ENCODE data around the gene ARL4A. TPM values are rescaled to one million over a fixed set of nuclear protein-coding genes. Genes with fewer than 3 reads are reported as not detected.

ARL4A gene
- total and polyA plus RNA-seq, 9 of the 15 experiments (the other 6 are each of a cell fraction or from before 2014, with no cell fraction given) = 118 to 688 (median 172) TPM

- TF ChIP-seq RAD21 (CRISPR knock-in tag; conservative IDR thresholded peaks at IDR 0.05 in 1 of 2, IDR thresholded peaks at IDR 0.05 in 1 of 2) = no peak
- no peak for TF ChIP-seq IRF2 (CRISPR knock-in tag; IDR thresholded peaks at IDR 0.05)
- no peak for TF ChIP-seq NR0B1 (IDR thresholded peaks at IDR 0.05; ENCODE audit: partially characterized antibody)
- no peak for TF ChIP-seq RBM15 (IDR thresholded peaks at IDR 0.05; ENCODE audit: insufficient read depth, low read length)
- TF ChIP-seq CREB5 (CRISPR knock-in tag; IDR thresholded peaks at IDR 0.05) = no peak
- no peak for TF ChIP-seq ZNF436 (CRISPR knock-in tag; IDR thresholded peaks at IDR 0.05)
- no peak for TF ChIP-seq CBX3 (IDR thresholded peaks at IDR 0.05; ENCODE audit: borderline replicate concordance in 1 of 2, low read length in 2 of 2)
- TF ChIP-seq OTX1 (CRISPR knock-in tag; IDR thresholded peaks at IDR 0.05) = no peak
- no peak for TF ChIP-seq ATF2 (CRISPR knock-in tag; IDR thresholded peaks at IDR 0.05)
These were observed 32.3 kb upstream of the ARL4A start (continued) for GRCh38 chr7:12655161-12655560.
